GM19193 (cell line): ENCODE results near the gene MCCC1.
A peak's percentile ranks its signal among the peaks of the same experiment; 100 is the strongest.

ENCODE experiments used
- POLR2A ChIP-seq: IDR thresholded peaks from 4 replicates; pipeline ENCODE4 v1.6.1; 2011; ENCODE audit not compliant: insufficient read depth, insufficient read length; ENCODE audit errors: extremely low read depth

The MCCC1 gene

DNA sequence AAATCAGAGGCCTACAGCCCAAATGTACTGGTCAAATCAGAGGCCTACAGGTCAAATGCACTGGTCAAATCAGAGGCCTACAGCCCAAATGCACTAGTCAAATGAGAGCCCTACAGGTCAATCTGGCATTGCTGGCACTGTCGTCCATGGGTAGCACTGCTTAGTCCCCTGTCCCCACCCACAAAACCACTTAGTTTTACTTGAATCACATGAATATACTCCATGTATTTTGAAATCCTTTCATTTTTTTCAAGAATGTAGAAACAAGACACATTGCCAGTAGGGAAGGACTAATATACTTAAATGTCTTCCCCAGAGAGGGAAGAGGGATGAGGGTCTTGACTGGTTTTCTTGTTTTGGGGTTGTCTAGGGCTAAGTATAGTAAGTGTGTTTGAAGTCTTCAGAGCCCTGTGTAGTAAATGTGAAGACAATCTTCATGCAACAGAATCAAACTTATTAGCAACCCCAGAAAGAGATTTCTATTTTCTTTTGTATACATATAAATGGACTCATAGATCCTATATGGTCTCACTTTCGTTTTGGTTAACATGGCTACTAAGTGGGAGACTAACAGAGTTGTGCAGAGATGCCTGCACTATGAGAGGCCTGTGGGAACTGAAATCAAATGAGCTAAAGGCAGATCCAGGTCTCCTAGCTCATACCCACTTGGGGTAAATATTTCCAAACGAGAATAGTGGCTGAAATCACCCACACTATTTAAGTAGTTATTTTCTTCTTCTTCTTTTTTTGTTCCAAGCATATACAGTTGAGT lies 80.7 kb downstream of the MCCC1 start:
- no peak for TF ChIP-seq POLR2A

GRCh38 chr3:183015185-183015584 lies 84.1 kb downstream of the MCCC1 start:
- no peak for TF ChIP-seq POLR2A

DNA sequence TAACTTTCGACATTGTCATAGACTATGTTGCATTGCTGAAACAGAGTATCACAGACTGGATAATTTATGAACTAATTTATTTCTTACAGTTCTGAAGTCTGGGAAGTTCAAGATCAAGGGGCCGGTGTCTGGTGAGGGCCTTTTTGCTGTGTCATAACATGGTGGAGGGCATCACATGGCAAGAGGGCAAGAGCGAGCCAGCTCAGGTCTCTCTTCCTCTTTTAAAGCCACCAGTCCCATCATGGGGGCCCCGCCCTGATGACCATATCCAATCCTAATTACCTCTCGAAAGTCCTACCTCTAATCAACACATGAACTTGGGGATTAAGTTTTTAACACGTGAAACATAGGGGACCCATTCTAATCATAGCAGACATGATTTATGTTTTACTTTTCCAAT lies 85.4 kb downstream of the MCCC1 start:
- TF ChIP-seq POLR2A: no peak

GRCh38 chr3:183013074-183013473 lies 86.2 kb downstream of the MCCC1 start:
- no peak for TF ChIP-seq POLR2A

- TF ChIP-seq POLR2A: no peak
These were observed 90.5 kb downstream of the MCCC1 start for GRCh38 chr3:183008800-183009199.

GRCh38 chr3:183008303-183008702 lies 91.0 kb downstream of the MCCC1 start:
- no peak for TF ChIP-seq POLR2A

- no peak for TF ChIP-seq POLR2A
These were observed 92.8 kb downstream of the MCCC1 start for GRCh38 chr3:183006396-183007002.

- no peak for TF ChIP-seq POLR2A
These were observed 99.5 kb downstream of the MCCC1 start for GRCh38 chr3:182999767-183000166.

DNA sequence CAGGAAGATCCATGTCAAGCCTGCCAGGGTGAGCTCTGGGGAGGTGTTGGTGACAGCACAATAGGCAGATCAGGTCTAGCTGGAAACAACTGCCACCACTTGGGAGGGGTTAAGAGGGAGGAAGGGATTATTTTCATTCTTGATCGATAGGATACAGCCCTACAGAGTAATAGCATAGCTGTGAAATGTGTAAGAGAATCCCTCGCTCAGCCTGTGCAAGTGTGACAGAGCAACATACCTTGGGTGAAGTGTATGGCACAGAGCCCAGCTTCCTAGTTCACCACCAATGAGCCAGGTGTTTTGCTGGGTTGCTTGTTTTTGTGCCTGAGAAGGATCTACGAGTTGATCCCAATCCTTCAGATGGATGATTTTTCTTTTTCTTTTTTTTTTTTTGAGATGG lies 109.7 kb downstream of the MCCC1 start:
- TF ChIP-seq POLR2A: no peak

GRCh38 chr3:182986021-182986420 lies 113.3 kb downstream of the MCCC1 start:
- no peak for TF ChIP-seq POLR2A

GRCh38 chr3:182983876-182984275 lies 115.4 kb downstream of the MCCC1 start:
- TF ChIP-seq POLR2A: no peak

DNA sequence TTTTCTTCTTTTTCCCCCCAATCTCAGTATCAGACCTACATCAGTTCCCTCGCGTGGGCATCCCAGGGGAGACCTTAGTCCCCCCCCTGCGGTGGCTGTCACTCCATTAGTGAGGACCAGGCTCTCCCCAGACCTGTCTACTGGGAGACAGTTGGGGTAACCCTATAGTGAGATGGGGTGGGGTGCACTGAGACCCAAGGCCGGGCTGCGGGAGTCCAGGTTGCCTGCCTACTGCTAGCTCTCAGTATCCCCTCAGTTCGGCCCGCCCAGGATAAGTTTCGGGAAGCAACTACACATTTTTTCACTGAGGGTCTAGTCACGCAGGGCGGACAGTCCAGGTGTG lies 118.3 kb downstream of the MCCC1 start:
- no peak for TF ChIP-seq POLR2A

DNA sequence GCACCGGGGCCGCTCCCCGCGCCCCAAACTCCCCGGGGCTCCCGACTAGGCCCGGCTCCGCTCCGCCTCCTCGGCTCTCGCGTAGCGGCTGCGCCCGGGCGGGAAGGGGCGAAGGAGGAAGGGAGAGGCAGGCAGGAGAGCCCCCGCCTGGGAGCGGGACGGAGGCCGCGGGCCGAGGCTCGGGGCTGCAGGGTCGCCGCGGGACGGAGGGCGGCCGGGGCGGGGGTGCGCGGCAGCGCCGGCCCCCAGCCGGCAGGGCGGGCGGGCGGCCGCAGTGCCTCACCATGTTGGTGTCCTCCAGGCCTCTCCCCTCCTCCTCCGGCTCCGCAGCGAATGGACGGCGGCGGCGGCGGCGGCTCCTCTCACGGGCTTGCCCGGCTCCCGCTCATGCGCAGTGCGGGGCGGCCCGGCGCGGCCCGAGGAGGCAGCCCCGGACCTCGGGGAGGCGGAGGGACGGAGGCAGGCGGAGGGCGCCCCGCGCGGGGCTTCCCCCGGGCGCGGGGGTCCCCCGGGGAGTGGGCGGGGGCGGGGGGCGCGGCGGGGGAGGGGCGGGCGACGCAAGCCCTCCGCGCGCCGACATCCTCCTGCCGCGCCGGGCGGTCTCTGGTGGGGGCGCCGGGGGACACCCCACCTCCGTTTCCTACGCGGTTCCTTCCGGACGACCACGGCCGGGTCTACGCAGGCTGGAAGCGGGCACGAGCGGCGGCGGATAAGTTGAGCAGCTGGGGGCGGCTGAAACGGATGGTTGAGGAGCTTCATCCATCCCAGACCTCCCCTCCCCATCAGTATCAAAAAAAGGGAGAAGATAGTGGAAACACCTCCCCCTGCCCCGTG lies 118.9 kb downstream of the MCCC1 start, which contains the start of gene DCUN1D1:
Gene DCUN1D1, minus strand, starts transcription at position 335 of the 834 bp plus-strand sequence. Its CDS starts 49 bp downstream, at position 286.
- TF ChIP-seq POLR2A: peak; percentile 71

DNA sequence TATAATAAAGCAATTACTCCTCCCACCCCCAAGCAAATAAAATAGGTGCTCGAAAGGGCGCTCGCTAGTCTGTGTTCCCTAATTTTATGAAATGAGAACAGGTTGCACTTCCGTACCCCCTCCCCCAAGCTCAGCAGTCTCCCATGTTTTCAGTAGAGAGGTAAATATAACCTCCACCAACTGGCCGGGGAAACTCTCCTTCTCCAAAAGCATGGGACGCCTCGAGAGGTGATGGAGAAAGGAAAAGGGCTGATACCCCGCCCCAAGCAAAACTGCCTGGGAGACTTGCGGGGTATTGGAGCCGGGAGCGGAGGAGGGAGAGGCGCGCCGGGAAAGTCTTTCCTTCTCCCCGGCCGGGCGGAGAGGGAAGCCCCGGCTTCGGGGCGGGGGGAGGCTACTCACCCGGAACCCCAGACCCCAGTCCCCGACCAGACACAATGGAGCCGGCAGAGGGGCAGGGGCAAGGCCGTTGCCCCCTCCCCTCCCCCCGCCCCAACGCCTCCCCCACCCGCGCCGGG lies 119.6 kb downstream of the MCCC1 start:
- TF ChIP-seq POLR2A: no peak

- TF ChIP-seq POLR2A: no peak
These were observed 120.1 kb downstream of the MCCC1 start for GRCh38 chr3:182979103-182979673.

- TF ChIP-seq POLR2A: no peak
These were observed 120.9 kb downstream of the MCCC1 start for GRCh38 chr3:182978387-182978786.

GRCh38 chr3:182973047-182973446 lies 126.2 kb downstream of the MCCC1 start:
- no peak for TF ChIP-seq POLR2A
